ENCODE data around the gene PPP1R36. TPM values are rescaled to one million over a fixed set of nuclear protein-coding genes. Genes with fewer than 3 reads are reported as not detected.

The PPP1R36 gene
- total RNA-seq, 1 experiment from 2014 or later: not detected

GRCh38 chr14:64577211-64577610 is 27.4 kb downstream of the PPP1R36 start:
- no peak overlapping the region for H2AFZ ChIP-seq
- no peak for TF ChIP-seq EZH2 (IDR thresholded peaks at IDR 0.05; ENCODE audit: low read depth)
- no peaks in the 10 kb centered on the region for H3K9me2 ChIP-seq (ENCODE audit: insufficient read depth)
- DNase-seq: no peak
- no peak overlapping the region for H3K4me2 ChIP-seq
- no peaks in the 10 kb centered on the region for H3K79me2 ChIP-seq (ENCODE audit: low read depth)
- ChIA-PET CTCF (interaction anchor here (0.5 kb wide), 1 partner anchor 20 kb away, joined by 4 read pairs; no protein-coding TSS in a partner anchor), POLR2A (ENCODE audit: unreplicated experiment) (interaction anchor here (0.6 kb wide), 3 partner anchors 66 to 144 kb away, joined by 3 to 6 read pairs (median 3); no protein-coding TSS in a partner anchor)
- intact Hi-C loops (cut with micrococcal nuclease; ENCODE audit: unreplicated experiment): no loop called here
- no TSS peak for BruUV-seq (replicated peaks)
- no peaks in the 10 kb centered on the region for H3K27me3 ChIP-seq (ENCODE audit: insufficient read depth, low read depth)
- no peaks in the 10 kb centered on the region for H3F3A ChIP-seq (ENCODE audit: insufficient read depth, low read depth)
- no peak overlapping the region for H3K4me3 ChIP-seq
- no peaks in the 10 kb centered on the region for H3K9me3 ChIP-seq (ENCODE audit: insufficient read depth, low read depth)
- H3K36me3 ChIP-seq (ENCODE audit: low read depth): no peaks in the 10 kb centered on the region
- no peaks in the 10 kb centered on the region for H4K20me1 ChIP-seq (ENCODE audit: insufficient read depth)
- no peak overlapping the region for H3K27ac ChIP-seq
- 0 out of 2 replicates have a peak, but pooled peaks cover 4% of the 10 kb centered on the region for H3K4me1 ChIP-seq (replicated peaks; ENCODE audit: insufficient read depth)

- no peak overlapping the region for H3K4me3 ChIP-seq
- H3K9me2 ChIP-seq (ENCODE audit: insufficient read depth): no peaks in the 10 kb centered on the region
- no peaks in the 10 kb centered on the region for H3F3A ChIP-seq (ENCODE audit: insufficient read depth, low read depth)
- DNase-seq: no peak
- no peaks in the 10 kb centered on the region for H3K4me1 ChIP-seq (replicated peaks; ENCODE audit: insufficient read depth)
- H3K27me3 ChIP-seq (ENCODE audit: insufficient read depth, low read depth): no peaks in the 10 kb centered on the region
- no peaks in the 10 kb centered on the region for H3K36me3 ChIP-seq (ENCODE audit: low read depth)
- no peak overlapping the region for H3K27ac ChIP-seq
- intact Hi-C loops (cut with micrococcal nuclease; ENCODE audit: unreplicated experiment): no loop called here
- CTCF ChIA-PET: no interaction called here
- H3K79me2 ChIP-seq (ENCODE audit: low read depth): no peaks in the 10 kb centered on the region
- no TSS peak for BruUV-seq (replicated peaks)
- H3K9me3 ChIP-seq (ENCODE audit: insufficient read depth, low read depth): no peaks in the 10 kb centered on the region
- no peak overlapping the region for H3K4me2 ChIP-seq
- no peaks in the 10 kb centered on the region for H4K20me1 ChIP-seq (ENCODE audit: insufficient read depth)
- TF ChIP-seq EZH2 (IDR thresholded peaks at IDR 0.05; ENCODE audit: low read depth) (no peak), CTCF (conservative IDR thresholded peaks at IDR 0.05) (no peak)
- POLR2A ChIA-PET (ENCODE audit: unreplicated experiment): no interaction called here
- no peak overlapping the region for H2AFZ ChIP-seq
These were observed 30.7 kb downstream of the PPP1R36 start for GRCh38 chr14:64580467-64580866.

GRCh38 chr14:64581363-64581762 is 31.6 kb downstream of the PPP1R36 start:
- H3K79me2 ChIP-seq (ENCODE audit: low read depth): no peaks in the 10 kb centered on the region
- H3K4me2 ChIP-seq: no peak overlapping the region
- DNase-seq: no peak
- no TSS peak for BruUV-seq (replicated peaks)
- TF ChIP-seq CTCF (conservative IDR thresholded peaks at IDR 0.05) (no peak), EZH2 (IDR thresholded peaks at IDR 0.05; ENCODE audit: low read depth) (no peak)
- no peaks in the 10 kb centered on the region for H3K9me3 ChIP-seq (ENCODE audit: insufficient read depth, low read depth)
- H3K9me2 ChIP-seq (ENCODE audit: insufficient read depth): no peaks in the 10 kb centered on the region
- intact Hi-C loops (cut with micrococcal nuclease; ENCODE audit: unreplicated experiment): no loop called here
- ChIA-PET CTCF (interaction anchor here (0.7 kb wide), 1 partner anchor 122 kb away, joined by 4 read pairs; no protein-coding TSS in a partner anchor), POLR2A (ENCODE audit: unreplicated experiment) (interaction anchor here (0.5 to 0.6 kb wide), 2 partner anchors 9 to 18 kb away, joined by 5 to 7 read pairs; no protein-coding TSS in a partner anchor)
- H2AFZ ChIP-seq: no peak overlapping the region
- no peaks in the 10 kb centered on the region for H3K36me3 ChIP-seq (ENCODE audit: low read depth)
- H3K27me3 ChIP-seq (ENCODE audit: insufficient read depth, low read depth): no peaks in the 10 kb centered on the region
- H3K4me3 ChIP-seq: no peak overlapping the region
- H3K4me1 ChIP-seq (replicated peaks; ENCODE audit: insufficient read depth): no peaks in the 10 kb centered on the region
- H3K27ac ChIP-seq: no peak overlapping the region
- no peaks in the 10 kb centered on the region for H3F3A ChIP-seq (ENCODE audit: insufficient read depth, low read depth)
- no peaks in the 10 kb centered on the region for H4K20me1 ChIP-seq (ENCODE audit: insufficient read depth)

- intact Hi-C loops (cut with micrococcal nuclease; ENCODE audit: unreplicated experiment): no loop called here
- ChIA-PET POLR2A (ENCODE audit: unreplicated experiment) (interaction anchor here (0.5 to 0.6 kb wide), 2 partner anchors 8 to 19 kb away, joined by 5 to 7 read pairs; no protein-coding TSS in a partner anchor), CTCF (no interaction called here)
- no peak overlapping the region for H3K4me3 ChIP-seq
- H3K27me3 ChIP-seq (ENCODE audit: insufficient read depth, low read depth): no peaks in the 10 kb centered on the region
- no peaks in the 10 kb centered on the region for H3K9me3 ChIP-seq (ENCODE audit: insufficient read depth, low read depth)
- no peak for TF ChIP-seq CTCF (conservative IDR thresholded peaks at IDR 0.05)
- no peak overlapping the region for H3K27ac ChIP-seq
- H3K4me2 ChIP-seq: no peak overlapping the region
- no peaks in the 10 kb centered on the region for H3F3A ChIP-seq (ENCODE audit: insufficient read depth, low read depth)
- no peak overlapping the region for H2AFZ ChIP-seq
- no peaks in the 10 kb centered on the region for H3K36me3 ChIP-seq (ENCODE audit: low read depth)
- DNase-seq: no peak
- H4K20me1 ChIP-seq (ENCODE audit: insufficient read depth): no peaks in the 10 kb centered on the region
- no peaks in the 10 kb centered on the region for H3K79me2 ChIP-seq (ENCODE audit: low read depth)
- H3K9me2 ChIP-seq (ENCODE audit: insufficient read depth): no peaks in the 10 kb centered on the region
- BruUV-seq (replicated peaks): no TSS peak
- H3K4me1 ChIP-seq (replicated peaks; ENCODE audit: insufficient read depth): no peaks in the 10 kb centered on the region
These were observed 32.1 kb downstream of the PPP1R36 start for GRCh38 chr14:64581817-64582216.

Measured in PC-9 (cell line).